CD4-positive, alpha-beta T cell treated with Interleukin-17A for 4 hours (primary cell): ENCODE data around the gene SAP25.

Experiments
- DNase-seq: peaks from one replicate; pipeline ENCODE4 v3.0.0-alpha.2; 2020; ENCODE audit warnings: mixed read lengths

SAP25 gene

DNA sequence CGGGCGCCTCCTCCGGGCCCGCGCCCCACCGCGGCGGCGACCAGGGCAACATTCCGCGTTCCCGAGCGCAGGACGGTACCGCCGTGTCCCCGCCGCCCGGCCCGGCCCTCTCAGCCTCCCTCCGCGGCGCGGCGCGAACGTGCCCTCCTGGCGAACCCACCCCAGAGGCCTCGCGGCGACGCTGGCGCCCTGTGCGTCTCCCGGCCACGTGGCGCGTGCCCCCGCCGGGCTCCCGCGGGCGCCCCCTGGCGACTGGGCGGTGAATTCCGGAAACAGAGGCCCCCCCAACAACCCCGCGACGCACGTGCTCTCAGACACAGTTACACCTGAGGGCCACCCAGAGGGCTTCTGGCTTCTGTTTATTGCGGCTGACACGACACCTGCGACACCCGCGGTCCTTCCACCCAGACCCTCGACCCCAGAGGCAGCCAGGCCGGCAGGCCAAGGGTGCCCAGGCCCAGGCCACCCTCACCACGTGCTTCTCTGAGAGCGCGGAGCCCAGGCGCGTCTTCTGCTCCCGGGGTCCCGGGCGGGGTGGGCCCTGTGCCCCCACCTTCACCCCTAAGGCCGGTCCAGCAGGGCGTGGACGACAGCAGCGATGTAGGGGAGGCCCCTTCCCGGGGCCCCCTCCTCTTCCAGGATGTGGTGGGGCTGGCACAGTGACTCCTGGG lies at the start of gene SAP25:
SAP25 (minus strand) TSS at position 210 of the 671 bp plus-strand sequence; CDS start at position 52, 158 bp downstream.
- DNase-seq: no peak

DNA sequence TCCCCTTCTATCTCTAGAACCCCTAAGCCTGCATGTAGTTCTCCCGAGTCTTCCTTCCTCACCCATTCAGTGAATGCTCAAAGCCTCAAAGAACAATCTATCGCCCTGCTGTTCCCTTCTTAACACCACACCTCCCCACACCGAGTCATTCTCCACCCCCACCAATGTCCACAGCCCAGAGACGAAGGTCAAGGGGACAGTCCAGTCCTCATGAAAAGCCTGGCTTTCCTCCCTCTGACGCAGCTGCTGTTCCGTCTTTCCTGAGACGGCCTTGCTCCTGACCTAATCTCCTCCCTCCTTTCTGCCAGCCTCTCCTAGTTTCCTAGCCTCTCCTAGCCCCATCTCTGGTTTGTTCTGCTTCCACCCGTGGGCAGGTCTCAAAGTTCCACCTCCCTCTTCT lies 47.9 kb upstream of the SAP25 start:
- DNase-seq: no peak

DNA sequence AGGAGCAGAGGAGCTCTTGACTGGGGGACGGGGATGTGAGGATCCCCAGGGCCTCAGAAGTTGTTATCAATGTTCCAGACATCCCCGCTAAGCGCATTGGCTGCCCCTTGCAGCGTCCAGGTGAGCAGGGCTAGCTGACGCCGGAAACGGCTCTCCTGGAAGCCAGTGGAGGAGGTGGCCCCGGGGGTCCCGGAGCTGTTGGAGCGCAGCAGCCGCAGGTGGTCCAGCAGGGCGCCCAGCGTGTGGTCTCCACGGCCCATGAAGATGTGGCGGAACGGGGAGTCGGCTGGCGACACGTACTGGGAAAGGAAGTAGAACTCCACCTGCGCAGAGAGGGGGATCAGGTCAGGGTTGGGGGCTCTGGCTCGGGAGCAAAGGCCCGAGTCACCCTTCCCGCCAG lies 47.1 kb upstream of the SAP25 start:
- no peak for DNase-seq

DNA sequence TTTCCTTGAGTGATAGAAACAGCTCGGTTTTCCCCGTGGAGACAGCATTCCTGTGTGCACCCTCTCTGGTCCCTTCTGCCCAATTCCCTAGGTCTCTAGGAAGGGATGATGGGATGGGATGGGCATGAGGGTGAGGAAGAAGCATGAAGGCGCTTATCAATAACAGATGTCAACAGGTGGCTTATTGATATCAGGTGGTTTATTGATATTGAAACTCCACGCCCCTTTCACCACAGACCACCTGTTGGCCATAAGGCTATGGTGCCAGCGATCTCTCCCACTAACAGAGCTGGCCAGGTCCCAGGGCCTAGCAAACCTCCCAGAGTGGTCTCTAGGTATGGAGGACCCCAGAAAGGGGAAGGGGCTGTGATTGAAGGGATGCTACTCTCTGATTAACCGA lies 46.5 kb upstream of the SAP25 start:
- no peak for DNase-seq

DNA sequence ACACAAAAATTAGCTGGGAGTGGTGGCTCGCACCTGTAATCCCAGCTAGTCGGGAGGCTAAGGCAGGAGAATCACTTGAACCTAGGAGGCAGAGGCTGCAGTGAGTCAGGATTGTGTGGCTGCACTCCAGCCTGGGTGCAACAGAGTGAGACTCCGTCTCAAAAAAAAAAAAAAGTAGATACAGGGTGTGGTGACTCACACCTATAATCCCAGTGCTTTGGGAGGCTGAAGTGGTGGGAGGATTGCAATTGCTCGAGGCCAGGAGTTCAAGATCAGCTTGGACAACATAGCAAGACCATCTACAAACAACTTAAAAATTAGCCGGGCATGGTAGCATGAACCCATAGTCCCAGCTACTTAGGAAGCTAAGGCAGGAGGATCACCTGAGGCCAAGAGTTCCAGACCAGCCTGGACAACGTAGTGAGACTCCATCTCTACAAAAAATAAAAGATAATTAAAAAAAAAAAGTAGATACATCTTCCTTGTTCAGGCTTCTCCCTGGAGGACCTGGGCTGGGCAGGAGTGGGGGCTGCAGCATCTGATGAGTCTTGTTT lies 40.7 kb upstream of the SAP25 start:
- DNase-seq: no peak

DNA sequence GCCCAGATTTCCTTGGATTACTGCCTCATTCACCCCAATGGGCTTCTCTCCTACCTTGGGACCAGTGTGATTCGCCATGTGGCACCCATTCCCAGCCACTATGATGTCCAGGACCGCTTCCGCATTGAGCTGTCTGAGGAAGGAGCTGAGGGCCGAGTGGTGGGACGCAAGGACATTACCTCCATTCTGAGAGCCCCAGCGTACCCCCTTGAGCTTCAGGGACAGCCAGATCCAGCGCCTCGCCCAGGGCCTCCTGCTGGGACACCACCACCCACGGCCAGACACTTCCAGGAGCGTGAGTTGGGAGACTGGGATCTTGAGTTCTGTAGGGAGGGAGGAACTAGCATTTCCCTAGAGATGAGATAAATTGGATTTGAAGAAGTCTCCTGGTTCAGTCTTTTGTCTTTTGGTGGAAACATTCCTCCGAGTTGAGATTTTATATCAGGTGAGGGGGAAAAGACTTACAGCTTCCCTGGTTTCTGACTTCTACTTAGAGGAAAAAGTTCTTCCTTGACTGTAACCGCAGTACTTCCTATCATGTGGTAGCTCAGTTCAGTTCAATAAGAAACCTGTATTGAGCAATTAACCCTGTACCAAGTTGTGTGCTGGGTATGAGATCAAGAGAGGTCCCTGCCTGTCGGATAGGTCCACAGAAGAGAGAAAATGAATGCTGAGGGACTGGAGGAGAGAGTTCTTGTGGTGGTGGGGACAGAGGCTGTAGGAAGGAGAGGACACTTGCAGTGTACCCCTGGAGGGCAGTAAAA lies 39.9 kb upstream of the SAP25 start:
- no peak for DNase-seq

DNA sequence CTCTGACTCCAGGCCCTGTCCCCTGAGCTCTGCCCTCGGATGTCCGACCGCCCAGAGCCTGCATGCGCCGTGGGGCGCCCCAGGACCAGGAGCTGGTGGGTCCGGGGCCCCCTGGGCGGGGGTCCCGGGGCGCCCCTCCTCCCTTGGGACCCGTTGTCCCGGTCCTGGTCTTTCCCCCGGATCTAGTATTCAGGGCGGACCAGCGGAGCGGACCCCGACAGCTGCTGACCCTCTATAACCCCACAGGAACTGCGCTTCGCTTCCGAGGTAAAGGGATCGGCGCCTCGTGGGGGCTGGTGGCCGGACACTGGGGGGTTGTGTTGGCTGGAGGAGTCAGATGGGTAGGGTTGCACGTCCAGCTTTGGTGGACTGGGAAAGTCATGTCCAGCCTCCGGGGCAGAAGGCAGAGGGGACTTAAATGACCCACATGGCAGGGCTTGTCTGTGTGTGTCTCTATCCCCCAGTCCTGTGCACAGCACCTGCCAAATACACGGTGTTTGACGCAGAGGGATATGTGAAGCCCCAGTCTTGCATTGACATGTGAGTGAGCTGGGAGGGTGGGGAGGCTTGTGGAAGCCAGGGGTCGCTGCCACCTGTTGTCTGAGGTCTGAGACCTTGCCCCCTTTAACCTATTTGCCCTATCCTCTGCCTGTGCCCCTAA lies 39.2 kb upstream of the SAP25 start:
- DNase-seq: peak; percentile 40

DNA sequence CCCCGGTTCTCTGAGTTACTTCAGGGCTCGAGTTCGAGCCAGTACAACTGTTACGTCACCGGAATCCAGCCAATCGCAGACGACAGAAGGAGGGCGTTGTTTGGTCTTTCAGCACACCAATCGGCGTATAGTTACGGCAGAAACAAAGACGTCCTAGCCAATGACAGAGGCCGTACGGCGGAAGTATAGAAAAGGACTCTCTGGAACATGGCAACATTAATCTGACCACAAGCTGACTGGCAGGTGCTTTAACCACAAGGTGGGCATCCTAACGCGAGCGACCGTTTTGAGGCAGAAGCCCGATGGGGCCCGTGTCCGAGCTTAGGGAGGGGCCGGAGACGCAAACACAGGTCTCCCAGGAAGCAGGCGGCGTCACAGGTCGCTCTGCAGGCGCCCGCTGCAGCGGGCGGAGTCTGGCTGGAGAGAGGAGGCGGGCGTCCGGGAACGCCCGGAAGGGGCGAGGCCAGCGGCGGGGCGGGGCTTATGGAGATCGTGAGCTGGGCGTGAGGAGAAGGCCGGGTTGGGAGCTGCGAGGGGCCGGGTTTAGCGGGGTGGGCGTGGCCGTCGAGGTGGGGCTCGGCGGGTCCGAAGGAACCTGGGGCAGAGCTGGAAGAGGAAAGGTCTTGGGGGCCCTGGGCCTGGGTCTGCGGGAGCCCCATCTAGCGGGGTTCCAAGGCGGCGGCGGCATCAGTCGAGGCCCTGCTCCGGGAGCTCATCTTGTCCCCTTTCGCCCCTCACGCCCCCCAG lies 38.5 kb upstream of the SAP25 start, which contains the start of gene MOSPD3:
MOSPD3 (plus strand) TSS at position 558 of the 747 bp plus-strand sequence. CDS start 252 bp downstream, outside the sequence.
- peak; percentile 99 for DNase-seq

DNA sequence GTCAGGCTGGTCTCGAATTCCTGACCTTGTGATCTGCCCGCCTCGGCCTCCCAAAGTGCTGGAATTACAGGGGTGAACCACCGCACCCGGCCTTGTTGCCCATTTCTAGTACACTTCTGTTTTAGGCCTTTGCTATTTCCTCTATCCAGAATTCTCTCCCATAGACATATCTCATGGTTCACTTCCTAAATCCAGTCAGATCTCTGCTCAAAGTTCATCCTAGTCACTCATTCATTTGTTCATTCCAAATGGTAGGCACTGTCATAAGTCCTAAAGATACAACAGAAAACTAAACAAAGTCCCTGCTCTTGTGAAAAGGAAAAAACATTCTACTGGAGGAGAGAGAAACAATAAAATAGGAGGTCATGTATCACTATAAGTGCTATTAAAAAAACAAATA lies 36.3 kb upstream of the SAP25 start:
- no peak for DNase-seq

DNA sequence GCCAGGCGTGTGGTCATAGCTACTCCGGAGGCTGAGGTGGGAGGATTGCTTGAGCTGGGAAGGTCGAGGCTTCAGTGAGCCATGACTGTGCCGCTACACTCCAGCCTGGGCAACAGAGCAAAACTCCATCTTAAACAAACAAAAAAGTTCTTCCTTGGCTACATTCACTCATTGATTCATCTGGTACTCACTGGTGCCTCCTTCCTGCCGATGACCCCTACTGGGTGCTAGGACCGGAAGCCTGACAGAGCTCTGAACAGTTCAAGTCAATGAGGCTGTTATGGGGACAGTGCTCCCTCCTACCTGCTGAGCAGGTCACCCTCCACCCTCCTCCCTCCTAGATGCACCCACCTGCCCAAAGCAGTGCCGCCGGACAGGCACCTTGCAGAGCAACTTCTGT lies 33.4 kb upstream of the SAP25 start:
- DNase-seq: no peak

DNA sequence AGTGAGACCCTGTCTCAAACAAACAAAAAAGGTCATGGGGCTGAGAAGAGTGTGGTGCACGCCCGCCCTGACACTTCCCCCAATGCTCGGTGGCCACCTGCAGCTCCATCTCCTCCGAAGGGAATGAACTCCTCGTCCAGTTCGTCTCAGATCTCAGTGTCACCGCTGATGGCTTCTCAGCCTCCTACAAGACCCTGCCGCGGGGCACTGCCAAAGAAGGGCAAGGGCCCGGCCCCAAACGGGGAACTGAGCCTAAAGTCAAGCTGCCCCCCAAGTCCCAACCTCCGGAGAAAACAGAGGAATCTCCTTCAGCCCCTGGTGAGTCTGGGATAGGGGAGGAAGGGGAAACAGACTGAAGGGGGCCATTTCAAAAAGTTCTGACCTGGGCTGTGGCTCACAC lies 32.6 kb upstream of the SAP25 start:
- no peak for DNase-seq

DNA sequence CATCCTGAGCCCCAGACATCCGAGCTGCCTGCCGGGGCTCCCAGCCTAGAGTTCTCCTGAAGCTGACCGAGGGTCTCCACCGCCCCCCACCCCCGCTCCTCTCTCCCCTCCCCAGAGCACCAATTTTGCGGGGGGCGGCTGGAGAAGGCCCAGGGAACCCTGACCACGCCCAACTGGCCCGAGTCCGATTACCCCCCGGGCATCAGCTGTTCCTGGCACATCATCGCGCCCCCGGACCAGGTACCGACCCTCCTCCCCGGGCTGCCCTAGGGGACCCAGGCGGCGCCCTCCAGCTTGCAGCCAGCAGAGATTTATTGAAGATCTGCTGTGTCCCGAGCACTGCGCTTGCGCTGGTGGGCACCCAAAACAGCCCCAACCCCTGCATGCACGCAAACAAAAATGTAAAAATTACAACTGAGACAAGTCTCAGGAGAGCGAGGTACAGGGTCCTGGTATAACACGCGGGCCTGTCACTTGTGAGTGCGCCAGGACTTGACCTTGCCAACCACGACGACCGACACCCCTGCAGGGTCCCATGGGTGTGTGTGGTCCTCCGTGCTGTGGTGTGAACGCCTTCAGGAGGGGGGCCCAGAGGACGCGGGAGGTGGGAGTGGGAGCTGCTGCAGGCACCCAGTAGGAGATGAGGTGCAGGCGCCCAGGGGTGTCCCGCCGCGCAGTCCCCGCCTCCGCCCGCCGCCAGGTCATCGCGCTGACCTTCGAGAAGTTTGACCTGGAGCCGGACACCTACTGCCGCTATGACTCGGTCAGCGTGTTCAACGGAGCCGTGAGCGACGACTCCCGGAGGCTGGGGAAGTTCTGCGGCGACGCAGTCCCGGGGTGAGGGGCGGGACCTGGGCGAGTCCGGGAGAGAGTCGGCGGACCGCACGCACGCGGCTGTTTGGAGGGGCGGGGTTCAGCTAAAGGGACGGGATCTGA lies 31.5 kb upstream of the SAP25 start:
- peak; percentile 62 for DNase-seq

DNA sequence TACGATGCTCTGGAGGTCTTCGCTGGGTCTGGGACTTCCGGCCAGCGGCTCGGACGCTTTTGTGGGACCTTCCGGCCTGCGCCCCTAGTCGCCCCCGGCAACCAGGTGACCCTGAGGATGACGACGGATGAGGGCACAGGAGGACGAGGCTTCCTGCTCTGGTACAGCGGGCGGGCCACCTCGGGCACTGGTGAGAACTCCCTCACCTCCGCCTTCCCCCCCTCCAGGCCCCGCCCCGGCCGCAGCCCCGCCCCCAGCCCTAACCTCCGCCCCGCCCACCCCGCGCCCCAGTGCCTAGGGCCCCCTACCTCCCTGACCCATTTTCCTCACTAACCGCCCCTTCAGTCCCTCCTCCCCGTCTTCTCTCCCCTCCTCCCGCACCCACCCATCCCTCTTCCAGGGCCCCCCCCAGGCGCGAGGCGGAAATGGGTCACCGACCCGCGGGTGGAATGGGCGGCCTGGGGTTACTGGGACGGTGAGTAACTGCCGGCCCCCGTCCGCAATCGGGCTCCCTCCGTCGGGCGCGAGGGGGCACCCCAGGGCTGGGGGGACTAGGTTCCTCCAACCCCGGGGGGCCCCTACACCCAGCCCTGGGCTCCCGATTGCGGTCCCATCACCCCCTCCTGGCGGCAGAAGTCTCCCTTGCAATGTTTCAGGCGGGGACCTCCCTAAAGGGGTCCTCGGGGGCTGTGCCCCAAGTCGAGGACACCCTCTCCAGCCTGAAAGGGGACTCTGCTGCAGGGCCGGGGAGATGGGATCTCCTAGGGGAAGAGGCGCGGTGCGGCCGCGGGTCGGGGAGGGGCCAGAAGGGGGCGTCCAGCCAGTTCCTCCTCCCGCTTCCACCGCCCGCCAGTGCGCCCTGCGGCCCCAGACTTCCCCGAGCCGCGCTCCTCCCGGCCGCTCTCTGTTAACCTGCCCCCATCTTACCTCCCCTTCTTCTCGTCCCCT lies 30.6 kb upstream of the SAP25 start:
- DNase-seq: peak; percentile 87

DNA sequence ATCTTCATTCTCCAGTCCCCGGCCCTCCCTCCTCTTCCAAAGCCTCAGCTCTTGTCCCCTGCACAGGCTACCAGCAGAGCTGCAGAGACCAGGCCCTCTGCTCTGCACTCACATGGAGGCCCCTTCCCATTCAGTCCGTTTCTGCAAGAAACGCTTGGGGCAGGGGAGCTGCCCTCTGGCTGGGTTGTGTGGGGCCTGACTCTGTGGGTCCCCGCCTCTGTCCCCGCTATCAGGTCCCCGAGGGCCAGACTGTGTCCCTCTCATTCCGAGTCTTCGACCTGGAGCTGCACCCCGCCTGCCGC lies 30.0 kb upstream of the SAP25 start:
- no peak for DNase-seq

DNA sequence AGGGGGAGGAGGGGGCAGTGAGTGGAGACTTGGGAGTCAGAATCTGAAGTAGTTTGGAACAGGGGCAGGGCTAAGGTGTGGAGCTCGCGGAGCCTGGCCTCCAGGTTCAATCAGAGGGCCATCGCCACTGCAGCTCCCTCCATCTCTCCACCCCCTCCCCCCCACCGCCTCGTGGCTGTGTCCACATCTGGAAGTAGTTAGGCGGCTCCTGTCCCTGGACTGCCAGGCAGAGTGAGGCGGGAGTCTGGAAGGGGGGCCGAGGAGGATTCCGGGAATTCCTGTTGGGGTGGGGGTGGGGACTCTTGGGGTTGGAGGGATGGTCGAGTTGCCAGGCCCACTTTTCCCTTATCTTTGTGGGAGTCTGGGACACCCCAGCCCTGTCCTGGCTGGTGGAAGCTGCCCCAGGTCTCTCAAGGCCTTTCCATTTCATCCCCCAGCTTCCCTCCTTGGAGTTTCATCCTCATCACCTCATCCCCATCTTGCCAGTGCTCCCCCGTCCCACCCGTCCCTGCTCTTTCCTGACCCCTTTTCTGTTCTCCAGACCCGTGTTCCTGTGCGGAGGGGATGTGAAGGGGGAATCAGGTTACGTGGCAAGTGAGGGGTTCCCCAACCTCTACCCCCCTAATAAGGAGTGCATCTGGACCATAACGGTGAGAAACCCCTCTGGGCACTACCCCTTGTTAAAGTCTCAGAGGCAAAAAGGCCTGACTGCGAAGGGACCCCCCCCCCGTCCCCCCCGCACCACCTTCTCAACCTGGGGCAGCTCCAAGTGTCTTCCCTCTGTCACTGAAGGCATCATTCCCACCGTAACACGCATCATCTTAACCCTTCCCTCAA lies 29.4 kb upstream of the SAP25 start:
- no peak for DNase-seq

DNA sequence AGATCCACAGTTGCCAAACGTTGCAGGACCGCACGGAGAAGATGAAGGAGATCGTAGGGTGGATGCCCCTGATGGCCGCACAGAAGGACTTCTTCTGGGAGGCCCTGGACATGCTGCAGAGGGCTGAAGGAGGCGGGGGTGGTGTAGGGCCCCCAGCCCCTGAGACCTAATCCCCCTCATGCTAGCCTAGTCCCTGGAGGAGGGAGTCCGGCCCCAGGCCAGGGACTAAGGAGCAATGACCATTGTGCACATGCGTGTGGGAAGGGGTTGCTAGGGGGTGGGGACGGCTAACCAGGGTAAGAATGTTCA lies 27.0 kb upstream of the SAP25 start:
- no peak for DNase-seq

DNA sequence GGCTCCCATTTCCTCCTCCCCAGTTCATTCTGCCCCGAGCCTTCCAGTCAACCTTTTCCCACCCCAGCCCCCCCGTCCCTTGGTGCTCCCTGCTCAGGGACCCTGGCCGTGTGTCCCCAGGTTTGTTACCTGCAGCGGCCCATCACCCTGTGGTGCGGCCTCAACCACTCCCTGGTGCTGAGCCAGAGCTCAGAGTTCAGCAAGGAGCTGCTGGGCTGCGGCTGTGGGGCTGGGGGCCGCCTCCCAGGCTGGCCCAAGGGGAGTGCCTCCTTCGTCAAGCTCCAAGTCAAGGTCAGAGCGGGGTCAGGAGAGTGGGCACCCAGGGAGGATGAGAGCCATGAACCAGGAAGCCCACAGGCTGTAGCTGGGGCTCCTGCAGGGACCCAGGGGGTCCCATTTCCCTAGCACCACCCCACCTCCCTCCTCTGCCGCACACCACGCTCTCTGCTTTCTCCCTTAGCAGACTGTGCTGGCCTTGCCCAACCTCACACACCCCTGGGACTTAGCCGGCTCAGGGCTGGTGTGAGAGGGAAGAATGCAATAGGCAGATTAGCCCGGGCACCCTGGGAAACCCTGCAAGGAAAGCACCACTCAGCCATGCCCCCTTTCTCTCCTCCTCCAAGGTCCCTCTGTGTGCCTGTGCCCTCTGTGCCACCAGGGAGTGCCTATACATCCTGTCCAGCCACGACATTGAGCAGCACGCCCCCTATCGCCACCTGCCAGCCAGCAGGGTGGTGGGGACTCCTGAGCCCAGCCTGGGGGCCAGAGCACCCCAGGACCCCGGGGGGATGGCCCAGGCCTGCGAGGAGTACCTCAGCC lies 26.4 kb upstream of the SAP25 start:
- no peak for DNase-seq

DNA sequence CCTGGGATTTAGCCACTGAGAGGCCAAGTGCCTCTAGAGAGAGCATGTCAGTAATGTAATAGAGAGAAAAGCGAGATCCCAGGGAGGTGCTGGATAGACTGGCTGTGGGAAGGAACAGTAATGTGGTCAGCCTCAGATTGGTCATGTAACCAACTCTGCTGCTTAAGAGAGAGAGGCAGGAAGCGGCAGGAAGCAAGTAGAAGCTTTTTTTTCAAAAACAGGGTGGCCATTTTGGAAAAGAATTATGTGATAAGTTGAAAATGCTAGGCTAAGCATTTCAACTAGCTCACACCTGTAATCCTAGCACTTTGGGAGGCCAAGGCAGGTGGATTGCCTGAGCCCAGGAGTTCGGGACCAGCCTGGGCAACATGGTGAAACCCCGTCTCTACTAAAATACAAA lies 24.7 kb upstream of the SAP25 start:
- no peak for DNase-seq

DNA sequence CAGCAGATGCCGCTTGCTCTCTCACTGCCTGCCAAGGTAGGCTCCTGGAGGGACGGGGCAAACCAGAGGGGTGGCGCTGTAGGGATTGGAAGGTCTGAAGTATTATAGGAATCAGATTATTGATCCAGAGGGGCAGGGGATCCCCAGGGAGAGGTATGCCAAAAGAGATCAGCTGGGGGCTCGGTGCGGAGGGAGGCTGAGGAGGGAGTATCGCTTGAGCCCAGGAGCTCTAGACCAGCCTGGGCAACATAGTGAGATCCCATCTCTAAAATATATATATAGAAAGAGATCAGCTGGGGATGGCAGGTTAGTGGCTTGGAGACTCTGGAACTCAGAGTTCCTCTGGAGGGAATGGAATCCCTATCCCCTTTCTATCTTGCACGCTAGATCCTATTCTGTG lies 21.5 kb upstream of the SAP25 start:
- DNase-seq: no peak
